Ascending aorta (tissue), 2 donors: Measurements from ENCODE around the gene RUSF1. TPM values are rescaled to one million over a fixed set of nuclear protein-coding genes. Genes with fewer than 3 reads are reported as not detected.

ENCODE experiments used
- DNase-seq, 2 donors: peaks; one replicate each; pipeline ENCODE4 v3.0.0-alpha.2; 2019; ENCODE audit warnings: low spot score in 2 of 2
- H3K27ac ChIP-seq, 2 donors: fragments of 200-600 bp; sonication (generic); one replicate each; pipeline ENCODE4 v1.5.1; 2016 to 2017; ENCODE audit warnings: mild to moderate bottlenecking in 1 of 2
- H3K27me3 ChIP-seq: fragments of 200-600 bp; sonication (generic); one replicate; pipeline ENCODE4 v1.5.1; 2017
- H3K36me3 ChIP-seq, 2 donors: fragments of 200-600 bp; sonication (generic); one replicate each; pipeline ENCODE4 v1.5.1; 2016
- H3K4me1 ChIP-seq, 2 donors: fragments of 200-600 bp; sonication (generic); one replicate each; pipeline ENCODE4 v1.5.1; 2016 to 2017; ENCODE audit warnings: mild to moderate bottlenecking in 1 of 2
- H3K4me3 ChIP-seq, 2 donors: fragments of 200-600 bp; sonication (generic); one replicate each; pipeline ENCODE4 v1.5.1; 2016 to 2017; ENCODE audit warnings: mild to moderate bottlenecking in 1 of 2
- H3K9me3 ChIP-seq, 2 donors: fragments of 200-600 bp; sonication (generic); one replicate each; pipeline ENCODE4 v1.5.1; 2016
- CTCF ChIP-seq, 3 experiments: fragments of 200-600 bp in 2 of 3; fragments of 450-650 bp in 1 of 3; sonication (generic) in 2 of 3; IDR thresholded peaks; one replicate each; pipeline ENCODE4 v1.5.1; 2016 to 2019; ENCODE audit warnings: antibody characterized with exemption in 3 of 3, mild to moderate bottlenecking in 1 of 3, moderate library complexity in 1 of 3
- intact Hi-C: fragments of 100-400 bp; cut with DNase I; formaldehyde crosslinking; loops from one replicate; pipeline ENCODE4 v1.15.1; 2023
- total RNA-seq: library from RNA; depleted of rRNA; stranded (reverse); fragments of >200 nt; gene quantifications from one replicate; pipeline ENCODE4 v1.1.0, GENCODE V29; 2016

The RUSF1 gene
- total RNA-seq, 1 donor from 2014 or later = 80.9 TPM

- peak in 1 of 2 donors; percentile 54 for DNase-seq
Observed at GRCh38 chr16:31464348-31464769, 43.8 kb downstream of the RUSF1 start.

GRCh38 chr16:31461921-31462804 is 46.0 kb downstream of the RUSF1 start:
- H3K27ac ChIP-seq = no peak overlapping the region
- intact Hi-C loops = no loop called here
- DNase-seq = peak in 1 of 2 donors; percentile 62
- TF ChIP-seq CTCF (IDR thresholded peaks at IDR 0.05) = no peak
- no peak overlapping the region for H3K4me3 ChIP-seq
- peaks cover 13 to 18% of the 10 kb centered on the region in 2 donors for H3K4me1 ChIP-seq
- H3K9me3 ChIP-seq = no peaks in the 10 kb centered on the region
- H3K27me3 ChIP-seq = no peaks in the 10 kb centered on the region
- H3K36me3 ChIP-seq = peaks cover 35 to 49% of the 10 kb centered on the region in 2 donors

More at GRCh38 chr16:31464348-31464769, 43.8 kb downstream of the RUSF1 start:
- Histone ChIP-seq H3K4me1 (peaks cover 5 to 7% of the 10 kb centered on the region in 2 donors), H3K9me3 (no peaks in the 10 kb centered on the region), H3K36me3 (peaks cover 35 to 50% of the 10 kb centered on the region in 2 donors), H3K27ac (no peak overlapping the region), H3K4me3 (no peak overlapping the region), H3K27me3 (no peaks in the 10 kb centered on the region)
- TF ChIP-seq CTCF (IDR thresholded peaks at IDR 0.05) = no peak
- intact Hi-C loops = no loop called here

- peak overlapping the region in 1 of 2 donors; percentile 86 for H3K27ac ChIP-seq
- peak in 1 of 2 donors; percentile 55 for DNase-seq
- H3K9me3 ChIP-seq = no peaks in the 10 kb centered on the region
- peaks cover 32 to 42% of the 10 kb centered on the region in 2 donors for H3K36me3 ChIP-seq
- intact Hi-C loops = no loop called here
- peaks cover 20 to 26% of the 10 kb centered on the region in 2 donors for H3K4me1 ChIP-seq
- H3K27me3 ChIP-seq = no peaks in the 10 kb centered on the region
- no peak for TF ChIP-seq CTCF (IDR thresholded peaks at IDR 0.05)
- H3K4me3 ChIP-seq = no peak overlapping the region
Observed at GRCh38 chr16:31461201-31461920, 46.8 kb downstream of the RUSF1 start.

- peak overlapping the region; percentile 86 to 100 for H3K27ac ChIP-seq
- peak overlapping the region; percentile 59 to 75 for H3K4me3 ChIP-seq
- H3K9me3 ChIP-seq = no peaks in the 10 kb centered on the region
- intact Hi-C loops = loop anchor here (1.0 kb wide), 1 partner anchor 11 kb away; no protein-coding TSS in a partner anchor
- H3K36me3 ChIP-seq = peaks cover 24 to 34% of the 10 kb centered on the region in 2 donors
- peak; percentile 15 to 55 (median 52) for TF ChIP-seq CTCF (IDR thresholded peaks at IDR 0.05)
- peak in 1 of 2 donors; percentile 60 for DNase-seq
- no peaks in the 10 kb centered on the region for H3K27me3 ChIP-seq
- H3K4me1 ChIP-seq = peaks cover 20 to 34% of the 10 kb centered on the region in 2 donors
Observed at GRCh38 chr16:31460582-31461002, 47.6 kb downstream of the RUSF1 start.

GRCh38 chr16:31459687-31460581 is 48.3 kb downstream of the RUSF1 start:
- Histone ChIP-seq H3K4me1 (peaks cover 20 to 41% of the 10 kb centered on the region in 2 donors), H3K36me3 (peaks cover 19 to 28% of the 10 kb centered on the region in 2 donors), H3K4me3 (peak overlapping the region; percentile 75 to 84), H3K27ac (peak overlapping the region; percentile 99 to 100), H3K9me3 (no peaks in the 10 kb centered on the region), H3K27me3 (no peaks in the 10 kb centered on the region)
- no peak for TF ChIP-seq CTCF (IDR thresholded peaks at IDR 0.05)
- DNase-seq = peak; percentile 99 to 100
- intact Hi-C loops = loop anchor here (1.0 to 10.0 kb wide), 9 partner anchors 11 to 1655 kb away; partner anchors contain the start of genes FBRS, KAT8, MAZ and RUSF1
